Measurements from ENCODE around the gene DMD. TPM values are rescaled to one million over a fixed set of nuclear protein-coding genes. Genes with fewer than 3 reads are reported as not detected.

Gene DMD
- total RNA-seq, 6 experiments from 2014 or later: 4.9 to 6.0 (median 5.5) TPM

GRCh38 chrX:32599156-32599555 is 612.2 kb downstream of the DMD start:
- Mint-ChIP-seq H3K36me3 (ENCODE audit: low read depth) (no peaks in the 10 kb centered on the region), H3K27me3 (ENCODE audit: insufficient read depth) (no peaks in the 10 kb centered on the region), H3K4me3 (no peak overlapping the region), H3K9me3 (peaks cover 23% of the 10 kb centered on the region), H3K27ac (no peak overlapping the region), H3K4me1 (ENCODE audit: low read depth) (no peaks in the 10 kb centered on the region)
- no peak for DNase-seq
- TF ChIP-seq, protein P1, sequence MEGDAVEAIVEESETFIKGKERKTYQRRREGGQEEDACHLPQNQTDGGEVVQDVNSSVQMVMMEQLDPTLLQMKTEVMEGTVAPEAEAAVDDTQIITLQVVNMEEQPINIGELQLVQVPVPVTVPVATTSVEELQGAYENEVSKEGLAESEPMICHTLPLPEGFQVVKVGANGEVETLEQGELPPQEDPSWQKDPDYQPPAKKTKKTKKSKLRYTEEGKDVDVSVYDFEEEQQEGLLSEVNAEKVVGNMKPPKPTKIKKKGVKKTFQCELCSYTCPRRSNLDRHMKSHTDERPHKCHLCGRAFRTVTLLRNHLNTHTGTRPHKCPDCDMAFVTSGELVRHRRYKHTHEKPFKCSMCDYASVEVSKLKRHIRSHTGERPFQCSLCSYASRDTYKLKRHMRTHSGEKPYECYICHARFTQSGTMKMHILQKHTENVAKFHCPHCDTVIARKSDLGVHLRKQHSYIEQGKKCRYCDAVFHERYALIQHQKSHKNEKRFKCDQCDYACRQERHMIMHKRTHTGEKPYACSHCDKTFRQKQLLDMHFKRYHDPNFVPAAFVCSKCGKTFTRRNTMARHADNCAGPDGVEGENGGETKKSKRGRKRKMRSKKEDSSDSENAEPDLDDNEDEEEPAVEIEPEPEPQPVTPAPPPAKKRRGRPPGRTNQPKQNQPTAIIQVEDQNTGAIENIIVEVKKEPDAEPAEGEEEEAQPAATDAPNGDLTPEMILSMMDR (IDR thresholded peaks at IDR 0.05): no peak

- no peak for DNase-seq
- Mint-ChIP-seq H3K27ac (no peak overlapping the region), H3K27me3 (ENCODE audit: insufficient read depth) (no peaks in the 10 kb centered on the region), H3K4me1 (ENCODE audit: low read depth) (no peaks in the 10 kb centered on the region), H3K9me3 (peaks cover 19% of the 10 kb centered on the region), H3K4me3 (no peak overlapping the region), H3K36me3 (ENCODE audit: low read depth) (no peaks in the 10 kb centered on the region)
- TF ChIP-seq, protein P1 (IDR thresholded peaks at IDR 0.05): no peak
These were observed 612.6 kb downstream of the DMD start for GRCh38 chrX:32598707-32599106.

DNA sequence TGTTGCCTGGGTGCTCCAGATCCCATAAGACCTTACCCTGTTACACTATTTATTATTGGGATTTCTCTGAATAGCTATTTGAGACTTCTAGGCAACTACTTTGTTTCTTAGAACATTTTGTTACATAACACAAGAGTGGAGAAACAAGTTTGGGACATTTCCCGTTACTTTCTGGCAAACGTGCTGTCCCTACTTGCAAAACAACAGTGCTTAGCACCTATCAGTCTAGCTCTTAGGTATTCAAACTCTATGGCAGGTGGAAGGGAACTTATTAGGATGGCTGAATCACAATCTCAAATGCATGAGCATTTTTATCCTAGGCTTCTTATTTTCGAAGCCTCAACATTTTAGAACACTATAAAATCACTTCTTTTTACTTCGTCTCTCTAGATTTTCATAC is 613.6 kb downstream of the DMD start:
- Mint-ChIP-seq H3K9me3 (peaks cover 14% of the 10 kb centered on the region), H3K4me3 (no peak overlapping the region), H3K36me3 (ENCODE audit: low read depth) (no peaks in the 10 kb centered on the region), H3K4me1 (ENCODE audit: low read depth) (no peaks in the 10 kb centered on the region), H3K27me3 (ENCODE audit: insufficient read depth) (no peaks in the 10 kb centered on the region), H3K27ac (no peak overlapping the region)
- TF ChIP-seq, protein P1 (IDR thresholded peaks at IDR 0.05): no peak
- no peak for DNase-seq

DNA sequence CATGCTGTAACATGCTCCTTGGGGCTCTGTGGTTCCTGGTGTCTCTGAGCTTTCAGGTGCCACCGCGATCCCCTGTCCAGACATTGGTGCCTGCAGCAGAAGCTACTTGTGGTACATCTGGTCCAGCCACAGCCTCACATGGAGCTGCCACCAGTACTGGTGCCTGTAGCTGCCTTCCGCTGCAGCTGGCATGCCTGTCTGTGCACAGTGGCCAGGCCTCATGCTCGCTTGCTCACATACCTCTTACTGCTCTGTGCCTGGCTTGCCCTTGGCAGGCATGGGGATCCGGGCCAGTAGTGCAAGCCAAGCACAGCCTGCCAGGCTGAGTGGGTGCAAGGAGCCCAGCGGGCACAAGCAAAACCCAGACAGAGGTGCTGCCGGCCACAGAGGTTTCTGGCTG is 618.6 kb downstream of the DMD start:
- Mint-ChIP-seq H3K9me3 (peaks cover 12% of the 10 kb centered on the region), H3K4me1 (ENCODE audit: low read depth) (no peaks in the 10 kb centered on the region), H3K36me3 (ENCODE audit: low read depth) (no peaks in the 10 kb centered on the region), H3K4me3 (no peak overlapping the region), H3K27ac (no peak overlapping the region), H3K27me3 (ENCODE audit: insufficient read depth) (no peaks in the 10 kb centered on the region)
- TF ChIP-seq, protein P1 (IDR thresholded peaks at IDR 0.05): no peak
- no peak for DNase-seq

GRCh38 chrX:32591589-32591988 is 619.8 kb downstream of the DMD start:
- Mint-ChIP-seq H3K27ac (no peak overlapping the region), H3K36me3 (ENCODE audit: low read depth) (no peaks in the 10 kb centered on the region), H3K9me3 (peaks cover 10% of the 10 kb centered on the region), H3K4me3 (no peak overlapping the region), H3K27me3 (ENCODE audit: insufficient read depth) (no peaks in the 10 kb centered on the region), H3K4me1 (ENCODE audit: low read depth) (no peaks in the 10 kb centered on the region)
- TF ChIP-seq, protein P1 (IDR thresholded peaks at IDR 0.05): no peak
- DNase-seq: no peak

DNA sequence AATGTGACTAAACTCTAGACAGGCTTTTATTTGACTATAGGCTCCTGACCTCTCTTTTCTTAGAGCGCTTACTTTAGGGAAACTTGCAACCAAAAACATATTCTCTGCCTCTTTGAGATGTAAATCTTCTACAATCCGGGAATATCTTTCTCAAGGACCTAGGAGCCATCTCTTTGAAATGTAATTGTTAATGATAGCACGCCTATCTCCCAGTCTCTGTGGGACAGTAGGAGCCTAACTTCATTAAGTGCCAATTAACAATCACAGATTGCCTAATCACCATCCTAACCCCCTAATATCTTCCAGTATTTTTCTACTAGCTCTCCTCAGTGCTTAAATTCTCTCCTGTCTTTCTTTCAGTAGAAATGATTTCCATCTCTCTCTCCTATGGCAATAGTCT is 628.6 kb downstream of the DMD start:
- peaks cover 6% of the 10 kb centered on the region; the same call in 1 of the 2 replicates for H3K9me3 Mint-ChIP-seq
- TF ChIP-seq, protein P1 (IDR thresholded peaks at IDR 0.05): no peak
- DNase-seq: no peak
- no peaks in the 10 kb centered on the region for H3K27me3 Mint-ChIP-seq (ENCODE audit: insufficient read depth)
- no peaks in the 10 kb centered on the region for H3K36me3 Mint-ChIP-seq (ENCODE audit: low read depth)
- no peak overlapping the region for H3K4me3 Mint-ChIP-seq
- H3K27ac Mint-ChIP-seq: no peak overlapping the region
- no peaks in the 10 kb centered on the region for H3K4me1 Mint-ChIP-seq (ENCODE audit: low read depth)

Measured in HFFc6 (cell line).